HG03103 (cell line): ENCODE results near the gene HSF5.

ENCODE experiments used
- ATAC-seq: cut with Tn5 transposase; IDR thresholded peaks from one replicate; pipeline ENCODE4 v1.9.1; 2021; ENCODE audit warnings: low read depth; ENCODE audit not compliant: unreplicated experiment

HSF5 gene, protein sequence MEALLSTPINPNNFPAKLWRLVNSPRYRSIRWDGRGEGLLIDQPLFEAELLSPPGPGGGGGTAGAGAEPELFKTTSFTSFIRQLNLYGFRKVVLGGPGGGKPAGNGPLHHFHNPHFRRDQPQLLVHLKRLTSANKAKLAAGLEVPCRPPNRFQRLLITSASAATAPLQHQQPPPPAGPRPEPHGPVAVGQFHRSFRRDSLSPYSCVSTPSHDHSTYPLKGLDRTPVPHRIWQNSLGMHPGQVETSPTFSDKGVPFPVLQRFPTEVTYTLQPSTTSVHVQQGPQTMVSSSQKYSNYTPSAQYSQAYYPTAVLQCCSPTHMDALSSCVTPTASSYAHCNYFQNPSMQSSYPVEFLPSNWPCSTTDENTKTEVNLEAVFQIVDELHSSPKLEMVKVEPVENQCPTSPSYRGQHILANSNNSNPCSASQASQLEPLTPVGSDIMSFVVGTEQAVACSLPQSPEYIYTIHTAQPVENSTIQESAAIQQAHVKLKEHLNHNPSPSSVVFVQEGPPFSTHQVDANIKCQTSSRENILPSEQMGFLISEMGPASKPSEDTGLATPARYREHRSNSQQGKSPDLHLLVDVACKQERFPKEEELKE

DNA sequence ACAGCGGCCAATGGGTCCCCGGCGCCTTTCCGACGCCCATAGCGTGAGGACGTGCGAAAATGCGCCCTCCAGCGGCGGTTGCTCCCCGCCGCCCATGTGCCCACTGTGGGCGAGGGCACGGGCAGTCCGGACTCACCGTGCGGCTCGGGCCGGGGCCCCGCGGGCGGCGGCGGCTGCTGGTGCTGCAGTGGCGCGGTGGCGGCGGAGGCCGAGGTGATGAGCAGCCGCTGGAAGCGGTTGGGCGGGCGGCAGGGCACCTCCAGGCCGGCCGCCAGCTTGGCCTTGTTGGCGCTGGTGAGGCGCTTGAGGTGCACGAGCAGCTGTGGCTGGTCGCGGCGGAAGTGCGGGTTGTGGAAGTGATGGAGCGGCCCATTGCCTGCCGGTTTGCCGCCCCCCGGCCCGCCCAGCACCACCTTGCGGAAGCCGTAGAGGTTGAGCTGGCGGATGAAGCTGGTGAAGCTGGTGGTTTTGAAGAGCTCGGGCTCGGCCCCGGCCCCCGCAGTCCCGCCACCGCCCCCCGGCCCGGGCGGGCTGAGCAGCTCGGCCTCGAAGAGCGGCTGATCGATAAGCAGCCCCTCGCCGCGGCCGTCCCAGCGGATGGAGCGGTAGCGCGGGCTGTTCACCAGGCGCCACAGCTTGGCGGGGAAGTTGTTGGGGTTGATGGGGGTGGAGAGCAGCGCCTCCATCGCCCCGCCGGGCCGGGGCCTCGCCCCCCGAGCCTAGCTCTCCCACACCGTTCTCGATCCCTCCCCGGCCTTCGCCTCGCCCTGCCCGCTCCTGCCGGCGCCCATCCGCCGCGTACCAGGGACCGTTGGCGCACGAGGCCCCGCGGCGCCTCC is at the start of gene HSF5:
HSF5 (minus strand) TSS at position 820 of the 839 bp plus-strand sequence; CDS start at position 686, 134 bp downstream.
- ATAC-seq: no peak

GRCh38 chr17:58537266-58537665 is 49.1 kb upstream of the HSF5 start:
- ATAC-seq: no peak

DNA sequence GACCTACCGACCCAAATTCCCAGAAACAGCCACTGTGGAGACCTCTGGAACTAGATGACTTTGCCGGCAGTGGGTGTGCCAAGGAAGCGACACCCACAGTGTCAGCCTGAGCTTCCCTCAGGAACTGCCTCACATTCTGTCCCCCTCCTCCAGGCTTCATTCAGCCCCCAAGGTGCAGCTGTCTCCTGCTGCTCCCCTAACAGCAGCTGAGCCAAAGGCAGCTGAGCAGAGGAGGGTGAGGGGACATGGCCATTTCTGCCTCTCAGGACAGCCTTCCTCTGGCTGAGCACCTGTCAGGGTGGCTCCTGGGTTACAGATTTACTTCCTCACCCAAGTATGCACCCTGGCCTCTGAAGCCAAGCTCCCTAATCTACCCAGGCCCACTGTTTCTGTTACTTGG is 48.3 kb upstream of the HSF5 start:
- no peak for ATAC-seq

- no peak for ATAC-seq
Observed at GRCh38 chr17:58535431-58535830, 47.2 kb upstream of the HSF5 start.

DNA sequence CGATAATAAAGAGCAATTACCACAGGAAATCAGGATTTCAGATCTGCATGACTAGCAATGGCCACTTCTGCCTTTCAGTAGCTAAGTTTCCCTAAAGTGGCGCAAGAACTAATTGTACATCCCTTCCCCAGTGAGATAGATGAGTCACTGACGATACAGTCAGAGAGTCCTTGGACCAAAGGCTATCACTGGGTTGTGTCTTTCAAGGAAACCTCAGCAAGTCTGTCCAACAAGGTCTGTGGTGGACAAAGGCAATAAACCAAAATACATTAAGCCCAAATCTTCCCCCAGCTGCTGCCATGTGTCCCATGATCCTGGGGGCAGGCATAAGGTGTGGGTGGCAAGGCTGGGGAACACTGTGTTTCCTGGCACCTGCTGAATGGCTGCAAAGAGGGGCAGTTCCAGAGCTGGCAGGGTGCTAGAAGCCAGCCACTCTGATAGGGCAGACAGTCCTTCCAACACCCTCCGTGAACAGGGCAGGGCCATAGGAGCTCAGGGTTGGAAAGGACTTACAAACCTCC is 46.8 kb upstream of the HSF5 start:
- no peak for ATAC-seq

DNA sequence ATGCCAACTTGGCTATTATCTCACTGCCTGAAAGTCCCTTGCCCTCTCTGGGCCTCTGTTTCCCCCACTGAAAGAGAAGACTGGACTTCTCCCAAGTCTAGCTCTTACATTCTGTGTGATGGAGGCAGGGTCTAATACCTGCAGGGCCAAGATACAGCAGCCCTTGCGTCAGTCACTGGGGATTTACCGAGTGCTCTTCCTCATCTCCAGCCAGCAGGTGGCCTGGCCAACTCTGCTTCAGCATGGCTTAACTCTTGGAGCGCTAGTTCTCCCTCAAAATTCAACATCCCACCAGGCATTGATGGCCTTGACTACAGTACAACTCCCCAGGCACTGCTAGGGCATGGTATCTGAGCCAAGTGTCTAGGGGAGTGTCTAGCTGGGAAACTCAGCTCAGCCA is 46.1 kb upstream of the HSF5 start:
- no peak for ATAC-seq

- no peak for ATAC-seq
Observed at GRCh38 chr17:58533616-58534188, 45.5 kb upstream of the HSF5 start.

DNA sequence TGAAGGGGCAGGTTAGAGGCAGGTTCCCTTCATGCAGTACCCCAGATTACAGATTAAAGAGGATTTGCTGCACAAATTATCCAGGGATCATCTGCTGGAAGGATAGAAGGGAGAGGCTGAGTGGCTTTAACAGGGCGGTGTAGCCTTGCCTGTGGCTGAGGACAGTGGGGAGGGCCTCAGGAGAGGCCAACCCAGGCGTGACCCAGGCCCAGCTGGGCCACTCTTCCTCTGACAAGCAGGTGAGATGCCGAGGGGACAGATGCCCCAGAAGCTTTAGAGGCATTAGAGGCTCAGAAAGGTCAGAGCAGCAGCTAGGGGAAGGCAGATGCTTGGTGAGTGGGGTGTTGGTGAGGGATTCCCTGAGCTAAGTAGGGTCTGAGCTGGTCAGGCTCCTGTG is 44.3 kb upstream of the HSF5 start:
- no peak for ATAC-seq

DNA sequence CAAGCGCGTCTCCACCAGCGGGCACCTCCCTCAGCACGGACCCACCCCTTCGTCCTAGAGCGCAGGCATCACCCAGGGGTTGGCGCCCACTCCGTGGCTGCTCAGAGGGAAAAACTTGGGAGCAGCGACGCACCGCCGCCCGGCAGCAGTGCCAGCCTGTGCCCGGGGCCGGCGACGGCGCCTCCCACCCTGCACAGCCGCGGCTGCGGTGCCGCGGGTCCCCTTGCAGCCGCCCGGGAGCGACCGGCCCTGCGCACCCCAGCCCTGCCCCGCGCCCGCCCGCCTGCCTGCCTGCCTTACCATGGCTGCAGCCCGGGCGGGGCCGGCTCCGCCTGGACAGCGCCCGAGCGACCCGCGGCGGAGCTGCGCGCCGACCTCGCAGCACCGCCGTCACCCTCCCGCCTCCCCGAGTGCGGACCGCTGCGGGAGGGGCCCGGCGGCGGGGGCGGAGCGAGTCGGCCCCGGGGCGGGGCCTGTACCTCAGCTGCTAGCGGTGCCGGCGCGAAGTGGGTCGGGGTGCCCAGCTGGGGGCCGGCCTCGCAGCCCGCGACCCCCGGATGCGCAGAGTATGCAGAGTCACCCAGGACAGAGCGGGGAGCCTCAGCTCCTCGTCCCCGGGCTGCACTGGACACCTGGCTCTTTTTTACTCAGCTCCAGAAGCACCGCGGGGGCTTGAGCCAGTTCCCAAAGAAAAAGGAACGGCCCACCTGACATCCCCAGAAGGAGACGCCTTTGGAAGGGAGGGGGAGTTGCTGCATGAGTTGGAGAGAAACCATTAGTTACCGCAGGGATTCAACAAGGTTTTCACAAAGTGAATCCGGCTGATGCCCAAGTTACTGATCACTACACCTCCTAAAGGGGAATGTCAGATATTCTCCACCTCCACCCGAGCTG is 43.7 kb upstream of the HSF5 start:
- ATAC-seq: no peak

GRCh38 chr17:58531122-58531521 is 42.9 kb upstream of the HSF5 start:
- ATAC-seq: no peak

GRCh38 chr17:58530655-58531054 is 42.4 kb upstream of the HSF5 start:
- no peak for ATAC-seq

DNA sequence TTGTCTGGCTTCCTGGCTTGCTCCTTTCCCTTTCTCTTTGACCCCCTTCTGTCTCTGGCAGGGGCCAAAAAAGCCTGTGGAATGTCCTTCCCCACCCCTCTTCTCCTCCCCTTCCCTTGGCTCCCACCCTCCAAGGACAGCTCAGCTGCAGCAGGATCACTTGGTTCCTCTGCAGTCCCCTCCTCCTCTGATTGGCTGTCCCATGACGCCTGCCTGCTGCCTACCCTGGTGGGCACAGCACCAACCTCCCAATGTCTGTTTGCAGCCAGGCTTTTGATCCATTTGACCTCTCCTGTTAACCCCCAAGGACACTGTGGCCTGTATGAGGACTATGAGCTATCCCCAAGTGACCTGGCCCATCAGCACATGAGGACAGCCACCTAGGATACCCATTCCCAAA is 41.1 kb upstream of the HSF5 start:
- no peak for ATAC-seq

DNA sequence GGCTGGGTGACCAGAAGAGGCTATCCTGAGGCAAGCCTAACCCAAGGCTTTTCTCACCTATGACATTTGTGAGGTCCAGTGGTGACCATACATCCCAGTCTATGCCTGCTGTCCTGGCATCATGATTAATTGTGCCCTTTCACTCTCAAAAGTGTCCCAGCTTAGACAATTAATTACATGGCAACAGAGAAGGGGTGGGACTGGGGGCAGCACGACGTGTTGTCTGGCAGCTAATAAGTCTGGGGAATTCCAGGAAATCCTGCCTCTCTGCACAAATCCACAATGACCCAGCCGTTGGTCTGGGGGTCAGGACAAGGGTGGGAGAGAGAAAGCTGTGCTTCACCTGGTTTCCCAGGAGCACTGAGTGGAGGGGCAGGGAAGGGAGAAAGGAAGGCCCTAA is 40.2 kb upstream of the HSF5 start:
- ATAC-seq: no peak

GRCh38 chr17:58527949-58528348 is 39.7 kb upstream of the HSF5 start:
- ATAC-seq: no peak

GRCh38 chr17:58527306-58527705 is 39.1 kb upstream of the HSF5 start:
- no peak for ATAC-seq

- no peak for ATAC-seq
Observed at GRCh38 chr17:58525239-58525638, 37.0 kb upstream of the HSF5 start.

- ATAC-seq: no peak
Observed at GRCh38 chr17:58521680-58522079, 33.5 kb upstream of the HSF5 start.

GRCh38 chr17:58520843-58521430 is 32.7 kb upstream of the HSF5 start:
- no peak for ATAC-seq

DNA sequence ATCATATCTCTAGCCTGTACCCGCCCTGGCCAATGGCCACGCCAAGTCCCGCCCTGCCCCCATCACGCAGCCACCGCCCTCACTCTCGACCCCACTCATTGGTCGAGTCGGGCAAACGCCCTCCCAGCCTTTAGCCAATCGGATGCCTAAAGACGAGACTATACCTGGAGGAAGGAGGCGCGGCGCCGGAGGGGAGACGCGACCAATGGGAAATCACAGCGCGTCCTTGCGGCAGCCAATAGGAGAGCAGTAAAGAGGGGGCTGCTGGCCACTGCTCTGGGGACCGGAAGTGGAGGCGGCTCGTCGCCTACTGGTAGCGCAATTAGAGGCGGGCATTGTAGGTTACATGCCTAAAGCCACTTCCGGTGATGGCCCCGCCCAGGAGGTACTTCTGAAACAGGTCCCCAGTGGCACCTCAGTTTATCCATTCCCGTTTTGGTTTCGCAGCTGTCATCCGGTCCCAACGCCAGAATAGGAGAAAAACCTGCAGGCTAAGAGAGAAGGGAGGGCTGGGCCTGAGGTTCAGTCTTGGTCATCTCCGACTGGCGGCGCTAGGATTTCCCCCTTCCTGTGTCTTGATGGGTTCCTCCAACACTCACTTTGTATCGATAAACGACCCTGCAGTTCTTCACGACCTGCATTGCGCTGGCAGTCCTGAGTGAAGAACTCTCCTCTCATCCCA is 29.9 kb upstream of the HSF5 start:
- ATAC-seq: peak; percentile 72
